K562 (cell line): ENCODE results near the gene LRRC14B. TPM values are rescaled to one million over a fixed set of nuclear protein-coding genes. Genes with fewer than 3 reads are reported as not detected.

Experiments used
- CBX1 ChIP-seq: sonication (generic); IDR thresholded peaks from 2 replicates; pipeline ENCODE4 v1.6.1; 2016; ENCODE audit warnings: antibody characterized with exemption, low read depth, mild to moderate bottlenecking
- CHCHD3 ChIP-seq: fragments of 250-450 bp; sonication (Bioruptor Pico); IDR thresholded peaks from 2 replicates; pipeline ENCODE4 v2.1.2; 2022; ENCODE audit warnings: mild to moderate bottlenecking
- CTCFL ChIP-seq: IDR thresholded peaks from 2 replicates; pipeline ENCODE4 v1.6.1; 2011; ENCODE audit warnings: borderline replicate concordance, low read depth, mild to moderate bottlenecking, moderate library complexity, low read length; ENCODE audit not compliant: insufficient read depth, poor library complexity, severe bottlenecking
- E2F5 ChIP-seq: sonication (generic); formaldehyde crosslinking; IDR thresholded peaks from 2 replicates; pipeline ENCODE4 v1.8.0; 2022; ENCODE audit warnings: mild to moderate bottlenecking, missing genetic modification reagents
- HNRNPL ChIP-seq: fragments of 200-400 bp; formaldehyde crosslinking; IDR thresholded peaks from 2 replicates; pipeline ENCODE4 v1.6.1; 2017; ENCODE audit warnings: low read depth, mild to moderate bottlenecking, low read length
- ILF3 ChIP-seq: fragments of 450-650 bp; IDR thresholded peaks from 2 replicates; pipeline ENCODE4 v1.6.1; 2018; ENCODE audit warnings: antibody characterized with exemption, mild to moderate bottlenecking, moderate library complexity, borderline replicate concordance
- MAFG ChIP-seq: fragments of 450-650 bp; conservative IDR thresholded peaks from 2 replicates; pipeline ENCODE4 v1.6.1; 2016; ENCODE audit warnings: missing genetic modification characterization, missing compliant biosample characterization
- MCM3 ChIP-seq: fragments of 450-650 bp; IDR thresholded peaks from 2 replicates; pipeline ENCODE4 v1.6.1; 2016
- MLLT1 ChIP-seq, 2 experiments: fragments of 450-650 bp; IDR thresholded peaks; 2 replicates each; pipeline ENCODE4 v1.6.1; 2016
- NCOA4 ChIP-seq: fragments of 450-650 bp; IDR thresholded peaks from 2 replicates; pipeline ENCODE4 v1.6.1; 2018; ENCODE audit warnings: mild to moderate bottlenecking; ENCODE audit not compliant: partially characterized antibody
- NR2C2 ChIP-seq, 2 experiments: fragments of 200-800 bp in 1 of 2; sonication (Bioruptor generic) in 1 of 2; sonication (generic) in 1 of 2; formaldehyde crosslinking in 1 of 2; IDR thresholded peaks; 2 replicates each; pipeline versions ENCODE4 v1.6.1 to v1.8.0; 2016 to 2022; ENCODE audit warnings: mild to moderate bottlenecking in 1 of 2, missing compliant biosample characterization in 1 of 2, missing genetic modification characterization in 1 of 2, missing genetic modification reagents in 1 of 2
- NR3C1 ChIP-seq: sonication (generic); formaldehyde crosslinking; IDR thresholded peaks from 2 replicates; pipeline ENCODE4 v1.8.1; 2022; ENCODE audit warnings: missing genetic modification reagents
- NRF1 ChIP-seq, 2 experiments: fragments of 450-650 bp; IDR thresholded peaks in 1 of 2; conservative IDR thresholded peaks in 1 of 2; 2 replicates each; pipeline ENCODE4 v1.6.1; 2014; ENCODE audit warnings: mild to moderate bottlenecking in 2 of 2
- NUFIP1 ChIP-seq: fragments of 450-650 bp; IDR thresholded peaks from 2 replicates; pipeline ENCODE4 v1.6.1; 2018; ENCODE audit not compliant: partially characterized antibody
- PHF8 ChIP-seq: fragments of 200-600 bp; sonication (generic); IDR thresholded peaks from 2 replicates; pipeline ENCODE4 v1.6.1; 2012; ENCODE audit warnings: mixed run types, mild to moderate bottlenecking, inconsistent platforms, low read length, moderate library complexity, borderline replicate concordance
- SREBF1 ChIP-seq: fragments of 150-350 bp; IDR thresholded peaks from 2 replicates; pipeline ENCODE4 v1.6.1; 2014; ENCODE audit warnings: antibody characterized with exemption, low read depth, low read length, borderline replicate concordance
- STAG1 ChIP-seq: sonication (generic); formaldehyde crosslinking; IDR thresholded peaks from 2 replicates; pipeline ENCODE4 v1.5.0; 2020; ENCODE audit warnings: missing genetic modification reagents, borderline replicate concordance
- TRIM25 ChIP-seq: fragments of 450-650 bp; IDR thresholded peaks from 2 replicates; pipeline ENCODE4 v1.7.0; 2016; ENCODE audit warnings: borderline replicate concordance
- ZFX ChIP-seq: sonication (generic); formaldehyde crosslinking; IDR thresholded peaks from 2 replicates; pipeline ENCODE4 v1.8.0; 2022; ENCODE audit warnings: mild to moderate bottlenecking, missing genetic modification reagents, moderate library complexity
- ZNF311 ChIP-seq: fragments of 250-450 bp; sonication (Bioruptor Pico); IDR thresholded peaks from 2 replicates; pipeline ENCODE4 v1.4.0; 2020; ENCODE audit warnings: mild to moderate bottlenecking, moderate library complexity
- ZNF354B ChIP-seq: fragments of 250-450 bp; sonication (Bioruptor Pico); IDR thresholded peaks from 2 replicates; pipeline ENCODE4 v1.4.0; 2020
- ZNF695 ChIP-seq: fragments of 450-650 bp; formaldehyde crosslinking; IDR thresholded peaks from 2 replicates; pipeline ENCODE4 v1.4.0; 2020; ENCODE audit warnings: mild to moderate bottlenecking, moderate library complexity
- polyA plus RNA-seq, 8 experiments: library from polyadenylated mRNA; depleted of rRNA in 4 of 8; stranded (reverse) in 5 of 8; unstranded in 3 of 8; fragments of >200 nt; fragmentation: Nextera tagmentation in 2 of 8; fragmentation: Illumina TruSeq in 1 of 8; extraction: Ambion mirVana in 2 of 8; extraction: Trizol in 1 of 8; gene quantifications; 2 replicates each; pipeline versions ENCODE4 v1.2.1 to v1.2.3, GENCODE V29; 2011 to 2014; ENCODE audit warnings: inconsistent platforms in 1 of 8, missing spikeins in 1 of 8
- total RNA-seq, 7 experiments: library from RNA; depleted of rRNA in 6 of 7; stranded (reverse); fragments of >200 nt in 6 of 7; fragmentation: Illumina TruSeq in 2 of 7; extraction: Trizol in 2 of 7; gene quantifications; 2 replicates each; pipeline versions ENCODE4 v1.2.1 to v1.2.3, GENCODE V29; 2011 to 2021; ENCODE audit warnings: low replicate concordance in 1 of 7

Gene LRRC14B
- total and polyA plus RNA-seq, 9 of the 15 experiments (the other 6 are each of a cell fraction or from before 2014, with no cell fraction given): not detected

GRCh38 chr5:218457-219291 lies 27.4 kb downstream of the LRRC14B start (continued):
- TF ChIP-seq MLLT1 (IDR thresholded peaks at IDR 0.05) (0 out of 4 replicates have a peak, but pooled peaks of 1 of the 2 experiments have one; percentile 37), ZNF354B (CRISPR knock-in tag) (no peak), NR2C2 (CRISPR knock-in tag; IDR thresholded peaks at IDR 0.05) (no peak; the same call in 1 of the 2 replicates), NR2C2 (tag; IDR thresholded peaks at IDR 0.05) (peak; percentile 59; the same call in 1 of the 2 replicates), NUFIP1 (no peak), CBX1 (no peak), NR3C1 (CRISPR knock-in tag) (no peak), ZNF695 (no peak), E2F5 (CRISPR knock-in tag) (no peak), NCOA4 (no peak), CTCFL (no peak), STAG1 (CRISPR knock-in tag) (peak; percentile 38), MAFG (no peak), SREBF1 (no peak), HNRNPL (0 out of 2 replicates have a peak, but pooled peaks have one; percentile 23), ILF3 (no peak), NRF1 (conservative IDR thresholded peaks at IDR 0.05 in 1 of 2, IDR thresholded peaks at IDR 0.05 in 1 of 2) (no peak), ZFX (CRISPR knock-in tag) (peak; percentile 76), CHCHD3 (CRISPR knock-in tag) (no peak), TRIM25 (no peak), ZNF311 (CRISPR knock-in tag) (no peak), MCM3 (no peak), PHF8 (peak; percentile 36; the same call in 1 of the 2 replicates)
